Measurements from ENCODE around the gene CD93. TPM values are rescaled to one million over a fixed set of nuclear protein-coding genes. Genes with fewer than 3 reads are reported as not detected.

CD93 gene
- total and polyA plus RNA-seq, 12 donors = 12.7 to 85.0 (median 35.2) TPM

DNA sequence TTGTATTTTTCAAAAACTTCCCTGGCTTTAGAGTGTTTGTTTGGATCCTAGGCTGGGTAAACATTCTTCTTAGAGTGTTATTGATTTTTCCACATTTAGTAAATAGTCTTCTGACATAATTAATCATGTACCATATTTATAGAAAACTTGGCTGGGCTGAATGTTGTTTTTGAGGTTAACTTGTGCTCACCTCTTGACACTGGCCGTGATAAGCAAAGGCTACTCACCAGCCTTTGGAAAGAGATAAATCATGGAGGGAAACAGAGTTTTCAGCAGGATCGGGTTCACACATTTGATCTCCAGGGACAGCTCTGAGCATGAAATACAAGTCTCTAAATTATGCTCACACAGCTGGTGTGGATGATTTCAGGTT lies 6.2 kb upstream of the CD93 start:
- intact Hi-C loops (cut with DNase I) = no loop called here
- Histone ChIP-seq H3K27me3 (no peaks in the 10 kb centered on the region), H3K9me3 (no peaks in the 10 kb centered on the region), H3K27ac (peak overlapping the region in 4 of 10 donors; percentile 31 to 67 (median 42)), H3K4me3 (no peak overlapping the region), H3K36me3 (no peaks in the 10 kb centered on the region), H3K4me1 (peaks cover 9 to 61% (median 24%) of the 10 kb centered on the region in 9 donors)
- ATAC-seq (peak in 1 of 8 donors; percentile 16), DNase-seq (no peak)
- TF ChIP-seq, protein P1, sequence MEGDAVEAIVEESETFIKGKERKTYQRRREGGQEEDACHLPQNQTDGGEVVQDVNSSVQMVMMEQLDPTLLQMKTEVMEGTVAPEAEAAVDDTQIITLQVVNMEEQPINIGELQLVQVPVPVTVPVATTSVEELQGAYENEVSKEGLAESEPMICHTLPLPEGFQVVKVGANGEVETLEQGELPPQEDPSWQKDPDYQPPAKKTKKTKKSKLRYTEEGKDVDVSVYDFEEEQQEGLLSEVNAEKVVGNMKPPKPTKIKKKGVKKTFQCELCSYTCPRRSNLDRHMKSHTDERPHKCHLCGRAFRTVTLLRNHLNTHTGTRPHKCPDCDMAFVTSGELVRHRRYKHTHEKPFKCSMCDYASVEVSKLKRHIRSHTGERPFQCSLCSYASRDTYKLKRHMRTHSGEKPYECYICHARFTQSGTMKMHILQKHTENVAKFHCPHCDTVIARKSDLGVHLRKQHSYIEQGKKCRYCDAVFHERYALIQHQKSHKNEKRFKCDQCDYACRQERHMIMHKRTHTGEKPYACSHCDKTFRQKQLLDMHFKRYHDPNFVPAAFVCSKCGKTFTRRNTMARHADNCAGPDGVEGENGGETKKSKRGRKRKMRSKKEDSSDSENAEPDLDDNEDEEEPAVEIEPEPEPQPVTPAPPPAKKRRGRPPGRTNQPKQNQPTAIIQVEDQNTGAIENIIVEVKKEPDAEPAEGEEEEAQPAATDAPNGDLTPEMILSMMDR (IDR thresholded peaks at IDR 0.05) = no peak
- WGBS, 2 donors = 31 to 32% methylated on average over 2 of the region's 2 CpGs

DNA sequence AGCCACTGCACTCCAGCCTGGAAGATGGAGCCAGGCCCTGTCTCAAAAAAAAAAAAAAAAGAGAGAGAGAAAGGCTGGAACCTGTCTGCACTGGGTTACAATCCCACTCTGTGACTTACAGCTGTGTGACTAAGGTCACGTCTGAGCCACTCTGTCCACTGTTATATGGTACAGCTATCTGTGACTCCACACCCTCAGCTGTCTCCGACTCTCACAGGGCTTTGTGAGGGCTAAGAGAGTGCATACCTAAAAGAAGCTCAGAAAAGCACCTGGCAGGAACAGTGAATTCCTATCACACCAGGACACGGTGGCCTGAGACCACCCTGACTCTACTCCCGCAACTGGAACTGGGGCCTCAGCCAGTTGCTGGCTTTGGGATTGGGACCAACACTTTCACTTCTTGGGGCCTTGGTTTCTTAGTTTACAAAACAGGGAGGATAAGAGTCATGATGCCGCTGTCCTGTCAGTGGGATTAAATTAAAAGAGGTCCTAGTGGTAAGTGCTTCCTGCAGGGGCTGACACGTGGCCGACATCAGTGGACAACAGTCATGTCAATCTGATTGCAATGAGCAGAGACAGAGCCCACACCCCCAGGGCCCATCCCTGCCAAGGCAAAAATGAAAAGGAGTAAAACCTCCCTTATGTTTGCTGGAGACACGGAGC lies 5.7 kb upstream of the CD93 start:
- Histone ChIP-seq H3K9me3 (no peaks in the 10 kb centered on the region), H3K4me1 (peaks cover 12 to 61% (median 30%) of the 10 kb centered on the region in 9 donors), H3K27me3 (no peaks in the 10 kb centered on the region), H3K36me3 (no peaks in the 10 kb centered on the region), H3K4me3 (no peak overlapping the region), H3K27ac (peak overlapping the region in 4 of 10 donors; percentile 31 to 67 (median 42))
- intact Hi-C loops (cut with DNase I) = no loop called here
- ATAC-seq = peak in 3 of 8 donors; percentile 9 to 28 (median 10)
- no peak for DNase-seq
- TF ChIP-seq, protein P1 (IDR thresholded peaks at IDR 0.05) = no peak
- 52 to 55% methylated on average over 8 of the region's 8 CpGs for WGBS, 2 donors

DNA sequence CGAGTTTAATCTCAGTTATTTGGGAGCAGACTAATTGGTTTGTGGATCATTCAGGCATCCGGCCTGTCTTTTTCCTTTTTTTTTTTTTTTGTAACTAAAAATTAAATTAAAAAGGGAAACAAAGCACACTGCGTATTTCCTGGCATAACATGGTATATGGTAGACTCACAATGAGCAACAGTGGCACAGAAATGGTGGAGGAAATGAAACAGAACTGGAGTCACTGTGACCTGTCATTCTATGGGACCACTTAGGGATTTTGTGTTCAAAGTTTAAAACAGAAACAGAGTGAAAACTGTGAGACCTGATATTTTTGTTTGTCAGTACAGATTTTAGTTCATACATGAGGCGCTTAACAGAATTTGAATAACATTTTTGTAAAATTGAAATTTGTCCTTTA lies 4.8 kb upstream of the CD93 start:
- intact Hi-C loops (cut with DNase I) = no loop called here
- WGBS, 2 donors = 82% methylated on average over 4 of the region's 4 CpGs

DNA sequence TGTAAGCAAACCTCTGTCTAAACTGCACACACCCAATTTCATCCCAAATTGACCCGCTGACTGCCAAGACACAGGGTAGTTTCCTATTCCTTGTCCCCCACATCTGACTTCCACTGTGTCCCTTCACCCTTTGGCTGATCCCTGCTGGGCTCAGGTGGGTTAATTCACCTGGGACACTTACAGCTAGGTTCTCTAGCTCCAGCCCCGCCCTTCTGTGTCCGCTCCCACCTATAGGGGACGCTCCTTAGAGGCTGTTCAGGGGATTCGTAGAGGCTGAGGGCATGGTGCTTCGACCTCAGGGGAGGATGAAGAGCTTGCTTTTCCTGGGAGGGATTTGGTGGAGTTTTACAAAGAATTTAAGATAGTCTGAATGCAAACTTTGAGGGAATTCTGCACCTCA lies 4.0 kb upstream of the CD93 start:
- DNase-seq (no peak), ATAC-seq (no peak)
- Histone ChIP-seq H3K4me3 (no peak overlapping the region), H3K9me3 (no peaks in the 10 kb centered on the region), H3K27ac (no peak overlapping the region), H3K36me3 (no peaks in the 10 kb centered on the region), H3K4me1 (peaks cover 12 to 57% (median 38%) of the 10 kb centered on the region in 9 donors), H3K27me3 (no peaks in the 10 kb centered on the region)
- TF ChIP-seq, protein P1 (IDR thresholded peaks at IDR 0.05) = no peak
- intact Hi-C loops (cut with DNase I) = no loop called here
- 83 to 91% methylated on average over 6 of the region's 6 CpGs for WGBS, 2 donors

More for the DNA sequence above, 4.8 kb upstream of the CD93 start:
- ATAC-seq = no peak
- H3K27ac ChIP-seq = no peak overlapping the region
- no peak overlapping the region for H3K4me3 ChIP-seq
- no peaks in the 10 kb centered on the region for H3K36me3 ChIP-seq
- H3K9me3 ChIP-seq = no peaks in the 10 kb centered on the region
- TF ChIP-seq, protein P1 (IDR thresholded peaks at IDR 0.05) = no peak
- no peaks in the 10 kb centered on the region for H3K27me3 ChIP-seq
- peaks cover 12 to 59% (median 38%) of the 10 kb centered on the region in 9 donors for H3K4me1 ChIP-seq
- no peak for DNase-seq
